GM12878 (cell line): ENCODE results near the gene ZNF304. TPM values are rescaled to one million over a fixed set of nuclear protein-coding genes. Genes with fewer than 3 reads are reported as not detected.

Source experiments
- ATAC-seq: fragments of 200-7000 bp; cut with Tn5 transposase; 3 replicates; pipeline ENCODE4 v1.9.1; 2020; ENCODE audit warnings: mild to moderate bottlenecking, moderate library complexity
- BruUV-seq: library from RNA; stranded (reverse); fragments of 400-500 nt; replicated peaks from 2 replicates; lab custom pipeline; 2021; lab: Mats Ljungman, UMichigan
- CTCF ChIA-PET: fragments of 300-600 bp; sonication (Branson Sonifier 250); formaldehyde crosslinking; extraction: SDS; loops from one replicate; lab custom pipeline; 2021; ENCODE audit warnings: inconsistent platforms; lab: Yijun Ruan, JAX
- POLR2A ChIA-PET: fragments of 350-600 bp; formaldehyde crosslinking; extraction: SDS; loops from one replicate; lab custom pipeline; 2021; ENCODE audit warnings: inconsistent platforms; lab: Charles Lee
- RAD21 ChIA-PET: fragments of 300-600 bp; sonication (Branson Sonifier 250); formaldehyde crosslinking; loops from one replicate; lab custom pipeline; 2023; ENCODE audit warnings: antibody characterized with exemption; ENCODE audit not compliant: unreplicated experiment; lab: Charles Lee
- SMC1A ChIA-PET: fragments of 300-600 bp; sonication (Branson Sonifier 250); formaldehyde crosslinking; loops from one replicate; lab custom pipeline; 2023; ENCODE audit not compliant: unreplicated experiment, uncharacterized antibody; lab: Charles Lee
- DNase-seq: peaks from one replicate; pipeline ENCODE4 v3.0.0-alpha.2; 2011; ENCODE audit warnings: low read depth, low spot score
- FAIRE-seq: peaks from 3 replicates; lab custom pipeline; 2011; peaks lifted over from hg19 to GRCh38; lab: Jason Lieb, UNC
- H2AFZ ChIP-seq: 2 replicates; pipeline ENCODE4 v1.6.0; 2011; ENCODE audit warnings: low read depth, low read length, control low read depth; ENCODE audit not compliant: control insufficient read depth
- H3K27ac ChIP-seq: 2 replicates; pipeline ENCODE4 v1.5.1; 2011; ENCODE audit warnings: control low read depth; ENCODE audit not compliant: control insufficient read depth, insufficient read depth
- H3K27me3 ChIP-seq, 2 experiments: replicated peaks in 1 of 2; 2 replicates each; pipeline versions ENCODE4 v1.6.0 to v1.6.1; 2011; ENCODE audit warnings: low read length in 1 of 2; ENCODE audit not compliant: control insufficient read depth in 2 of 2, insufficient read depth in 2 of 2
- H3K36me3 ChIP-seq, 2 experiments: 2 replicates each; pipeline ENCODE4 v1.5.1; 2011; ENCODE audit warnings: low read length in 1 of 2; ENCODE audit not compliant: control insufficient read depth in 2 of 2, insufficient read depth in 2 of 2
- H3K4me1 ChIP-seq: 2 replicates; pipeline ENCODE4 v1.6.1; 2011; ENCODE audit warnings: mild to moderate bottlenecking, low read length, moderate library complexity, mixed read lengths; ENCODE audit not compliant: control insufficient read depth, insufficient read depth
- H3K4me2 ChIP-seq: 2 replicates; pipeline ENCODE4 v1.6.0; 2011; ENCODE audit warnings: control low read depth; ENCODE audit not compliant: control insufficient read depth, insufficient read depth
- H3K4me3 ChIP-seq: fragments of 200-600 bp; sonication (generic); 2 replicates; pipeline ENCODE4 v1.5.1; 2016
- H3K79me2 ChIP-seq: 2 replicates; pipeline ENCODE4 v1.6.0; 2011; ENCODE audit warnings: low read length; ENCODE audit not compliant: control insufficient read depth, insufficient read depth
- H3K9ac ChIP-seq: 2 replicates; pipeline ENCODE4 v1.8.0; 2011; ENCODE audit warnings: low read length, control low read depth, mixed read lengths; ENCODE audit not compliant: control insufficient read depth, insufficient read depth
- H3K9me3 ChIP-seq: replicated peaks from 3 replicates; pipeline ENCODE4 v1.5.1; 2011; ENCODE audit warnings: mild to moderate bottlenecking, low read length; ENCODE audit not compliant: control insufficient read depth, insufficient read depth
- H4K20me1 ChIP-seq: 2 replicates; pipeline ENCODE4 v1.6.0; 2011; ENCODE audit not compliant: control insufficient read depth, insufficient read depth
- CHD1 ChIP-seq: IDR thresholded peaks from 2 replicates; pipeline ENCODE4 v1.6.1; 2012; ENCODE audit warnings: low read depth, low read length, improper control_type of control experiment
- MEF2A ChIP-seq: IDR thresholded peaks from 2 replicates; pipeline ENCODE4 v1.6.1; 2011; ENCODE audit warnings: low read depth, mild to moderate bottlenecking, low read length, moderate library complexity; ENCODE audit not compliant: insufficient read depth
- MEF2B ChIP-seq: fragments of 450-650 bp; IDR thresholded peaks from 2 replicates; pipeline ENCODE4 v1.6.1; 2018; ENCODE audit warnings: mild to moderate bottlenecking, moderate library complexity; ENCODE audit not compliant: partially characterized antibody, poor library complexity, severe bottlenecking
- POLR2A ChIP-seq: IDR thresholded peaks from 2 replicates; pipeline ENCODE4 v1.6.1; 2011; ENCODE audit warnings: low read depth, mild to moderate bottlenecking, low read length
- RAD51 ChIP-seq: fragments of 450-650 bp; IDR thresholded peaks from 2 replicates; pipeline ENCODE4 v1.6.1; 2016; ENCODE audit warnings: moderate library complexity, mild to moderate bottlenecking, inconsistent platforms
- WGBS: methylation state at CpG from one replicate; pipeline ENCODE4 v1.1.6; 2016; ENCODE audit warnings: low lambda C conversion rate; ENCODE audit not compliant: insufficient replicate concordance, insufficient coverage; ENCODE audit errors: missing lambda C conversion rate; 5-methylcytosine and 5-hydroxymethylcytosine counted together
- in situ Hi-C: fragments of 300-500 bp; cut with MboI; formaldehyde crosslinking; loops from 9 replicates; pipeline ENCODE4 v1.14.3; 2018; ENCODE audit warnings: mixed read lengths
- intact Hi-C: fragments of 100-400 bp; cut with micrococcal nuclease; formaldehyde crosslinking; loops from one replicate; pipeline ENCODE4 v1.14.2; 2022; ENCODE audit not compliant: unreplicated experiment
- polyA plus RNA-seq, 11 experiments: library from polyadenylated mRNA; depleted of rRNA in 4 of 11; unstranded in 6 of 11; stranded (reverse) in 5 of 11; fragments of >200 nt; fragmentation: Nextera tagmentation in 4 of 11; fragmentation: Illumina TruSeq in 1 of 11; extraction: Ambion mirVana in 4 of 11; extraction: Trizol in 1 of 11; gene quantifications; 1 replicate in 1 of 11; 2 replicates in 10 of 11; pipeline versions ENCODE4 v1.2.1 to v1.2.3, GENCODE V29; 2011 to 2016; ENCODE audit warnings: inconsistent platforms in 2 of 11, missing spikeins in 2 of 11, low read depth in 1 of 11
- total RNA-seq, 4 experiments: library from RNA; depleted of rRNA in 3 of 4; stranded (reverse); fragments of >200 nt in 3 of 4; fragmentation: Illumina TruSeq in 1 of 4; extraction: Trizol in 1 of 4; gene quantifications; 2 replicates each; pipeline versions ENCODE4 v1.2.1 to v1.2.3, GENCODE V29; 2013 to 2021
- TF ChIP-seq, protein P1 (sequence below): IDR thresholded peaks from 2 replicates; pipeline ENCODE4 v1.6.1; 2012; ENCODE audit warnings: low read length, inconsistent platforms

Gene ZNF304
- total and polyA plus RNA-seq, 10 of the 15 experiments (the other 5 are each of a cell fraction or from before 2014, with no cell fraction given), result 1.1 to 11.6 (median 6.9) TPM

DNA sequence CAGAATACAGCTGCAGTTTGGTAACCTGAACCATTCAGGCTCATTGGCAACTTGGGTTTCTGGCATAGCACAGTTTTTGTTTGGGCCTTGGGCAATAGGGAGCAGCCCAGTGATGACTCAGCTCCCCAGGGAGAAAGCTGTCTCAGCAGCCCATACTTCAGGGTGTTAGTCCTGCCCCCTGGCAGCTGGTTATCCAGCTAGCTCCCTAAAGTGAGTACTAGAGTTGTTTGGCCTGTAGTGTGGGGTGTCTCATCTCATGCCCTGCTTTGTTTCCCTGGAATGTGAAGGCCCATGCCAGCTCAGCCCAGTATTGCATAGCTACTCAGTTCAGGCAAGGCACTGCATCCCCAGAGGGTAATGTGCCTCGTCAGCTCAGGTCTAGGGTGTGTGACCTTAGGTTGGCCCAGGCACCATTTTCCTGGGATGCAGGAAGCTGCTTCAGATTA is 49.0 kb upstream of the ZNF304 start:
- H3K4me3 ChIP-seq, result no peak overlapping the region
- POLR2A ChIA-PET, result interaction anchor here (0.5 to 1.6 kb wide), 6 partner anchors 8 to 40 kb away, joined by 3 to 4 read pairs (median 3); no protein-coding TSS in a partner anchor
- FAIRE-seq, result no peak
- RAD21 ChIA-PET, result interaction anchor here (1.0 to 1.6 kb wide), 2 partner anchors 9 to 19 kb away, joined by 5 read pairs; no protein-coding TSS in a partner anchor
- no peak for DNase-seq
- 0% methylated on average over 1 of the region's 1 CpG for WGBS
- no peak overlapping the region for H3K9ac ChIP-seq
- TF ChIP-seq MEF2A (no peak), POLR2A (peak; percentile 70), CHD1 (no peak), MEF2B (peak; percentile 65), RAD51 (no peak)
- TF ChIP-seq, protein P1, sequence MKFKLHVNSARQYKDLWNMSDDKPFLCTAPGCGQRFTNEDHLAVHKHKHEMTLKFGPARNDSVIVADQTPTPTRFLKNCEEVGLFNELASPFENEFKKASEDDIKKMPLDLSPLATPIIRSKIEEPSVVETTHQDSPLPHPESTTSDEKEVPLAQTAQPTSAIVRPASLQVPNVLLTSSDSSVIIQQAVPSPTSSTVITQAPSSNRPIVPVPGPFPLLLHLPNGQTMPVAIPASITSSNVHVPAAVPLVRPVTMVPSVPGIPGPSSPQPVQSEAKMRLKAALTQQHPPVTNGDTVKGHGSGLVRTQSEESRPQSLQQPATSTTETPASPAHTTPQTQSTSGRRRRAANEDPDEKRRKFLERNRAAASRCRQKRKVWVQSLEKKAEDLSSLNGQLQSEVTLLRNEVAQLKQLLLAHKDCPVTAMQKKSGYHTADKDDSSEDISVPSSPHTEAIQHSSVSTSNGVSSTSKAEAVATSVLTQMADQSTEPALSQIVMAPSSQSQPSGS, result no peak
- no peaks in the 10 kb centered on the region for H3K9me3 ChIP-seq
- in situ Hi-C loops, result no loop called here
- H3K4me1 ChIP-seq, result no peaks in the 10 kb centered on the region
- no peak overlapping the region for H3K4me2 ChIP-seq
- no peak overlapping the region for H2AFZ ChIP-seq
- CTCF ChIA-PET, result interaction anchor here (0.7 to 1.1 kb wide), 3 partner anchors 14 to 108 kb away, joined by 3 read pairs; no protein-coding TSS in a partner anchor
- no peaks in the 10 kb centered on the region for H4K20me1 ChIP-seq
- H3K27ac ChIP-seq, result no peak overlapping the region
- ATAC-seq, result peak; percentile 76
- H3K27me3 ChIP-seq, result no peaks in the 10 kb centered on the region
- H3K36me3 ChIP-seq, result peaks cover 5 to 16% of the 10 kb centered on the region in 2 experiments
- peaks cover 9% of the 10 kb centered on the region for H3K79me2 ChIP-seq
- SMC1A ChIA-PET, result interaction anchor here (0.5 to 2.5 kb wide), 6 partner anchors 9 to 59 kb away, joined by 3 to 7 read pairs (median 4); no protein-coding TSS in a partner anchor
- intact Hi-C loops, result no loop called here
- no TSS peak for BruUV-seq
